ENCODE data around the gene KLF11.
"Not testable (repeated sequence)": the region's sequence is repeated elsewhere in the genome, so short reads cannot be mapped to it uniquely, and the experiment has no call there.

- TF ChIP-seq, protein P1, sequence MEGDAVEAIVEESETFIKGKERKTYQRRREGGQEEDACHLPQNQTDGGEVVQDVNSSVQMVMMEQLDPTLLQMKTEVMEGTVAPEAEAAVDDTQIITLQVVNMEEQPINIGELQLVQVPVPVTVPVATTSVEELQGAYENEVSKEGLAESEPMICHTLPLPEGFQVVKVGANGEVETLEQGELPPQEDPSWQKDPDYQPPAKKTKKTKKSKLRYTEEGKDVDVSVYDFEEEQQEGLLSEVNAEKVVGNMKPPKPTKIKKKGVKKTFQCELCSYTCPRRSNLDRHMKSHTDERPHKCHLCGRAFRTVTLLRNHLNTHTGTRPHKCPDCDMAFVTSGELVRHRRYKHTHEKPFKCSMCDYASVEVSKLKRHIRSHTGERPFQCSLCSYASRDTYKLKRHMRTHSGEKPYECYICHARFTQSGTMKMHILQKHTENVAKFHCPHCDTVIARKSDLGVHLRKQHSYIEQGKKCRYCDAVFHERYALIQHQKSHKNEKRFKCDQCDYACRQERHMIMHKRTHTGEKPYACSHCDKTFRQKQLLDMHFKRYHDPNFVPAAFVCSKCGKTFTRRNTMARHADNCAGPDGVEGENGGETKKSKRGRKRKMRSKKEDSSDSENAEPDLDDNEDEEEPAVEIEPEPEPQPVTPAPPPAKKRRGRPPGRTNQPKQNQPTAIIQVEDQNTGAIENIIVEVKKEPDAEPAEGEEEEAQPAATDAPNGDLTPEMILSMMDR (IDR thresholded peaks at IDR 0.05), result not testable (repeated sequence)
- TF ChIP-seq POLR2A (IDR thresholded peaks at IDR 0.05); POLR2AphosphoS5 (IDR thresholded peaks at IDR 0.05; ENCODE audit: insufficient read depth in 1 of 2, low read depth in 1 of 2): not testable (repeated sequence)
Observed at GRCh38 chr2:10013651-10014417, 29.5 kb upstream of the KLF11 start.

Measured in vagina (tissue), 2 donors.